ENCODE measurements around the gene EIF6. TPM values are rescaled to one million over a fixed set of nuclear protein-coding genes. Genes with fewer than 3 reads are reported as not detected.

The EIF6 gene
- 66.9 TPM for total RNA-seq

GRCh38 chr20:35284267-35284991, at the start of gene EIF6:
Gene EIF6 (minus strand): TSS chr20:35284772. CDS start chr20:35284487, 285 bp downstream.
- ATAC-seq (peak; percentile 93), DNase-seq (ENCODE audit: low spot score) (peak; percentile 85)
- intact Hi-C loops (cut with DNase I) = no loop called here

- ATAC-seq (no peak), DNase-seq (ENCODE audit: low spot score) (no peak)
- intact Hi-C loops (cut with DNase I) = no loop called here
Measured at GRCh38 chr20:35333606-35334005, 49.0 kb upstream of the EIF6 start.

DNA sequence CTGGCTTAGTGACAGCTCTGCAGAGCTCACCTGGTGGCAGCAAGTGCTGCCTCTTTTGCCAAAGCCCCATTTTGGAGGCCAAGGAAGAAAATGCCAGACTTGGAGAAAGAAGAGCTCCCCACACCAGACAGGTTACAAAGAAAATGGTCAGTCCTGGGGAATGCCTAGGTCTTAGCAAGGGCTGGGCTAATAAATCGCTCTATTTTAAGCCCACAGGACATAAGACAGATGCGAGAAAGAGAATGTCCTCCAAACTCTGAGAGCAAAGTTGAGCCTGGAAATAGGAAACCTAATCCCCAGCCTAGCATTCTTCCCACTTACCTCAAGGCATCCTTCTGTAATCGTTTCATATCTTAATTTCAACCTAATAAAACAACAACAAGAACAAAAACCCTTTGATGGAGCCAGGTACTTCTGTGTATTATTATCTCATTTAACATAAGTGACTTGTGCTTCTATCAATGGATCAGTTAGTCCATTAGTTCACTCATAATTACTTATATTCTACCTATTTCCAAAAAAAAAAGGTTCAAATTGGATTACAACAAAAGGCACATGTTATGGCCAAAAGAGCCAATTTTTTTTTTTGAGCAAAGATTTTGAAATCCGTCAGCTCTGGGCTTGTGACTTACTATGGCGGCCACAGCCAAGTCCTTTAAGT, 48.1 kb upstream of the EIF6 start:
- intact Hi-C loops (cut with DNase I) = no loop called here
- ATAC-seq (no peak), DNase-seq (ENCODE audit: low spot score) (no peak)

GRCh38 chr20:35329435-35330139, 45.0 kb upstream of the EIF6 start:
- no peak for ATAC-seq
- DNase-seq (ENCODE audit: low spot score) = no peak
- intact Hi-C loops (cut with DNase I) = no loop called here

GRCh38 chr20:35328689-35329088, 44.1 kb upstream of the EIF6 start:
- ATAC-seq = no peak
- intact Hi-C loops (cut with DNase I) = no loop called here

GRCh38 chr20:35328095-35328685, 43.6 kb upstream of the EIF6 start:
- DNase-seq (ENCODE audit: low spot score) = no peak
- ATAC-seq = no peak
- intact Hi-C loops (cut with DNase I) = no loop called here

More at GRCh38 chr20:35328689-35329088, 44.1 kb upstream of the EIF6 start:
- no peak for DNase-seq (ENCODE audit: low spot score)

DNA sequence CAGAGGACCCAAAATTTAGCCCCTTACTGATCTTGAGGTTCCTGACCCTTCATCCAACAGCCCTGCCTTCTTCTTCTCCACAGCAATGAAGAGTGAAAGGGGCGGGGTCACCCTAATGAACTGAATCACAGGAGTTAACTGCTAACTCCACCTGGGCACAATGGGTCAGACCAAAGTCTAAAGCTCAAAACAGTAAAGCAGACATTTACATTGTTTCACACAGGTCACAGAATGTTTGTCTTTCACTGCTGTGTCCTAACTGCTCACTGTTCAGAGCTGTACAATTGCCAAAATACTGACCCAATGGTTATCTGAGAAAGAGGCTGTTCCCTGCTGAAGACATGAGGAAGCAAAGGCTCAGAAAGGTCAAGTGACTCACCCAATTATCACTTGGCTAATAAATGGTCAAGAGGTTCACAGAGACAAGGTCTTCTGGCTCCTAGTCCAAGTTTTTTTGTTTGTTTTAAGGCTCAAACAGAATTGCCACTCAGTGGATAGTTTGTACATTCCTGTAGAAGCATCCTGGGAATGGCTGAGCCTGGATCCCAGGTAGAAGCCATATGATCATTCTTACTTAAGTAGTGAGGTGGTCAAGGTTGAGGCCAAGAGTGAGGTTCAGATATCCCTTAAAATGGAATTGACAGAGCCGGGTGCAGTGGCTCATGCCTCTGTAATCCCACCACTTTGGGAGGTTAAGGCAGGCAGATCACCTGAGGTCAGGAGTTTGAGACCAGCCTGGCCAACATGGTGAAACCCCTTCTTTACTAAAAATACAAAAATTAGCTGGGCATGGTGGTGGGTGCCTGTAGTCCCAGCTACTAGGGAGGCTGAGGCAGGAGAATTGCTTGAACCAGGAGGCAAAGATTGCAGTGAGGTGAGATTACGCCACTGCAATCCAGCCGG, 42.8 kb upstream of the EIF6 start:
- no peak for ATAC-seq
- intact Hi-C loops (cut with DNase I) = no loop called here
- no peak for DNase-seq (ENCODE audit: low spot score)

- ATAC-seq (no peak), DNase-seq (ENCODE audit: low spot score) (no peak)
- intact Hi-C loops (cut with DNase I) = no loop called here
Measured at GRCh38 chr20:35326740-35327073, 42.1 kb upstream of the EIF6 start.

DNA sequence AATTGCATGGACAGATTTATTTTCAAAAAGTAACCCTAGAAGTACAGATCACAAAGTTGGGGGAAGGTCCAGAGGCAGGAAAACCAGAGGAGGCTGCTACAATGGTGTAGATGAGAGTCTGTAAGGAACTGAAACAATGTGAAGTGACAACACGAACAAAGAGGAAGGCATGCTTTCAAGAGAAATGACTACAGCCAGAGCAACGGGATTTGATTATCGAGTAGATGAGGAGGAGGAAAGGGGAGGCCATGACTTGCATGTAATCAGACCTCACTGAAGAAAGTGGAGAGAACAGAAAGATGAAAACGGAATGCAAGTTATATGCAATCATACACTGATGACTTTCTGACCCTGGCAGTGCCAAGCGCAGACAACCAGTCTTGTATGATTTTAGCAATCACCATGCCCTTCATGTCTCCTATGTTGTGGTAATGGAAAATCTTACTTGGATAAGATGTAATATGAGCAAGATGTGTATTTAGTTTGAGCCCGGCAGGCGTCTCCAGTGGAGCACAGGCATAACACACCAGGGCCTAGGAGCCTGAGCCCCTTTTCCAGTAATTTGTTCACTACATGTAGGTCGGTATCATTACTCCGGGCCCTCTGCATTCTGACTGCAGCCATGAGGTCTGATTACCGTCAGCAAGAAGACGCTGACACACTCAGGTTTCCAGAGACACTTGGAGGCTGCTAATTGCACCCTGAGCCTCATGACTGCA, 41.6 kb upstream of the EIF6 start:
- DNase-seq (ENCODE audit: low spot score) (no peak), ATAC-seq (no peak)
- intact Hi-C loops (cut with DNase I) = no loop called here

DNA sequence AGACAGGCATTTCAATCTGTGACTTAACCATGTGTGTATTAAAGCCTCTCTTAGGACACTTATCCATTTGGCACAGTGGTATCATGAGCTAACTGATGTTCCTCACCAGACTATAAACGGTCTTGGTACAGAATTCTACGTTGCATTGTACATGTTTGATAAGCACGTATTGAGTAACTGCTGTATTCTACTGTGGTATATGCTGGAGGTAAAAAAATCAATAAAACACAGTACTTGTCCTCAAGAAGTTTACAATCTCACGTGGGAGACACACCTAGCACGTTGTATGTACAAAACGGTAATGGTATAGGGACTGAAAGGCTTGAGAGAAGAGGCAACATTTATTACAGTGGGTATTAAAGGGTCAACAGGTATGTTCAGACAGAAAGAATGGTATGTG, 40.8 kb upstream of the EIF6 start:
- ATAC-seq = no peak
- intact Hi-C loops (cut with DNase I) = no loop called here
- no peak for DNase-seq (ENCODE audit: low spot score)

DNA sequence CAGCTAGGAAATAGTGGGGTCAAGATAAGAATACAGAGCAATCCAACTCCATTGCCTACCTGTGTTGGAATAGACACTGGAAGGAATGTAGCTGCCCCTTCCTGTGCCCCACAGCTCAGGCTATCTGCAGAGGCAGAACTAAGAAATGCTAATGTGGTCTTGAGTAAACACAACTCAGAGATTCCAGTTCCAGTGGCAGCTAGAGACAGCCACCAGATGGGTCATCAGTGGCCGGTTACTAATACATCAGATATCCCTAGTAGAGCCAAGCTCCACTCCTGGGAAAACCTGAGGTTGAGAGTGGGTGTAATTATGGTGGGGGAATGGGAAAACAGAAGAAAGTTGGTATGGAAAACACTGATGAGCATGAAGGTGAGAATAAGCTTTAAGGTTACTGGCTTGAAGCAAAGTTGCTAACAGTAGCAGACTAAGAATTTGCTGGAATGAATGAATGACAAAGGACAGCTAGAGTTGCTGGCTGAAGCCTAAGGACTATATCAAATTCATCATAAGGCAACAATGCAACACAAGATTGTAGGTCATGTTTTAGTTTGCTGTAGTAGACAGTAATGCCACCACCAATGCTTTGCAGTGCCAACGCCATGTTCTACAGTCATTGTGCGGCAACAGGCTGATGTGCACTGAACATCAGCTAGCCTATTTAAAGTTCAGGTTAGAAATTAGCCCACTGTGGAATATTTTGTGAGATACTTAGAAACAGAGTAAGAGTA, 36.0 kb upstream of the EIF6 start:
- intact Hi-C loops (cut with DNase I) = no loop called here
- ATAC-seq = no peak

DNA sequence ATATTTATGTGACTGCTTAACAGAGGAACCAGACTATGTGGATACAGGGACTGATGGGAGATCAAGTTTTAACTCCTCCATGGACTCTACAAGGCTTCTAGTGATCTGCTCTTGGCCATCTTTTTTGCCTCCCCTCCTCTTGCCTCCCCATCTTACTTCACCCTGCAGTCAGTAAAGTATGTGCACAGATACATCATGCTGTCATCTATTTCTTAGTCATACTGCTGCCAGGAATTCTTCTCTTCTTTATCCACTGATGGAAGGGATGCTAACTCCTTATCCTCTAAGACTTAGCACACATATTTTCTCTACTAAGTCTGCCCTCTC, 35.3 kb upstream of the EIF6 start:
- no peak for ATAC-seq
- intact Hi-C loops (cut with DNase I) = no loop called here
- DNase-seq (ENCODE audit: low spot score) = no peak

More for the DNA sequence above, 36.0 kb upstream of the EIF6 start:
- DNase-seq (ENCODE audit: low spot score) = no peak

GRCh38 chr20:35319192-35319870, 34.8 kb upstream of the EIF6 start:
- intact Hi-C loops (cut with DNase I) = no loop called here
- no peak for DNase-seq (ENCODE audit: low spot score)
- ATAC-seq = no peak

- DNase-seq (ENCODE audit: low spot score) = no peak
- ATAC-seq = peak; percentile 42
- intact Hi-C loops (cut with DNase I) = no loop called here
Measured at GRCh38 chr20:35318502-35319157, 34.1 kb upstream of the EIF6 start.

DNA sequence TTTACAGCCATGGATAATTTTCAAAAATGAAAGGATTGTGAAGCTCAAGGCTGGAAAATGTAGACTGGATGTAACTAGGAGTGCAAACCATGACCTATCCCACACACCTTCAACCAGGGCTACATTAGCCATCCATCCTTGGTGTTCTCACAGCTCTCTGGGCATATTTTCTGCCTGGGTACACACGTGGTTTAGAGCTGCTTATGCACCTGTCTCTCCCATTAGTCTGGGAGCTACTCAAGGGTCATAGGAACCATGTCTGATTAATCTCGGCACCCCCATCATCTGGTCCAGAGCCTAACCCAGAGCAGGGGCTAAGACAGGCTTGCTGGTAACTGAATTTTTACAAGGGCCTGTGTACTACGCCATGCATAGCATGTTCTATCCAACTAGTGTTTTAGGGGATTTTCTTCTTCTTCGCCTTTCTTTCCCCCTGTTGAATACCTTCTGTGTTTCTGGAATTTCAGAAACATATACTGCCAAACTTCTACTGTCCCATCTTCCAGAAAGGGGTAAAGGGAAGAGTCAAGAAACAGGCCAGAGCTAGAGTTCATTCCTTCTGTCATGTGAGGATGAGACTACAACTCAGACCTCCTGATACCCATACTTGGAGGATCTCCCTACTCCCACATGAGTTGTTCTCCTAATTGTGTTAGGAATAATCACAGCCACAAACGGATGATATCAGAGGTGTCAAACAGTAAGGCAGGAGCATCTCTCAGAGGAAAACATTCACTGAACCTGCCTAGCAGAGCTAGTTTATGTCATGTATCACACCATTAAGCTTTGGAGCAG, 33.0 kb upstream of the EIF6 start:
- DNase-seq (ENCODE audit: low spot score) (no peak), ATAC-seq (no peak)
- intact Hi-C loops (cut with DNase I) = no loop called here

DNA sequence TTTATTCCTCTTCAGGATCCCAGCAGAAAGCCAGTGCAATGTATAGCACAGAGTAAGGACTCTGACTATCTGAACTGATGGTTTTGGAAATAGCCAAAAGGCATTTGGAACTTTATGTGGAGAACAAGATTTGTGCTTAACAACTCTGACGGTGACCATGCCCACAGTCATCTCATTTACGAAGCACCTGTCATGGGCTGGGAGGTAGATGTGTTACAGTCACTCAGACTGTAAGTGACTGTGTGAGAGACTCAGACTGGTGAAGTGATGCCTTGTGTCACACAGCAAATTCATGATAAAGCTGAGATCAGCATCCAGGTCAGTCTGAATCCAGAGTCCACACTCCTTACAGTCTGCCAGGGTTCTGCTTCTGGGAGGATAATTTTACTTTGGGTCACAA, 31.5 kb upstream of the EIF6 start:
- intact Hi-C loops (cut with DNase I) = no loop called here
- ATAC-seq (no peak), DNase-seq (ENCODE audit: low spot score) (no peak)

Measured in sciatic nerve (tissue), 2 donors.